Cardiac fibroblast (primary cell): ENCODE measurements around the gene BNIP3.

Experiments used
- DNase-seq, 2 donors: peaks; one replicate each; pipeline versions ENCODE4 v3.0.0 to v3.0.0-alpha.2; 2010; ENCODE audit warnings: low read depth in 2 of 2
- H3K4me3 ChIP-seq, 2 donors: replicated peaks in 1 of 2; 1 replicate in 1 of 2; 2 replicates in 1 of 2; pipeline ENCODE4 v1.5.1; 2011; ENCODE audit warnings: low read depth in 2 of 2, low read length in 2 of 2, mild to moderate bottlenecking in 2 of 2, moderate library complexity in 1 of 2
- CTCF ChIP-seq: IDR thresholded peaks from one replicate; pipeline ENCODE4 v1.5.1; 2011; ENCODE audit warnings: low read depth, mild to moderate bottlenecking, low read length, inconsistent platforms

The BNIP3 gene

GRCh38 chr10:131963350-131963749, 18.4 kb downstream of the BNIP3 start:
- no peak overlapping the region for H3K4me3 ChIP-seq
- no peak for DNase-seq
- TF ChIP-seq CTCF = no peak

- no peak overlapping the region for H3K4me3 ChIP-seq
- TF ChIP-seq CTCF = no peak
- DNase-seq = no peak
These were observed 19.7 kb downstream of the BNIP3 start for GRCh38 chr10:131961777-131962662.

GRCh38 chr10:131961047-131961776, 20.5 kb downstream of the BNIP3 start:
- no peak overlapping the region for H3K4me3 ChIP-seq
- DNase-seq = no peak
- TF ChIP-seq CTCF = no peak

GRCh38 chr10:131960631-131961046, 21.1 kb downstream of the BNIP3 start:
- H3K4me3 ChIP-seq = no peak overlapping the region
- no peak for DNase-seq
- TF ChIP-seq CTCF = no peak

- no peak for TF ChIP-seq CTCF
- no peak overlapping the region for H3K4me3 ChIP-seq
- DNase-seq = no peak
These were observed 21.9 kb downstream of the BNIP3 start for GRCh38 chr10:131959841-131960240.

GRCh38 chr10:131955591-131956340, 26.0 kb downstream of the BNIP3 start:
- no peak for TF ChIP-seq CTCF
- DNase-seq = no peak
- no peak overlapping the region for H3K4me3 ChIP-seq
